Choroid plexus epithelial cell (primary cell): ENCODE measurements around the gene RNLS.

ENCODE experiments used
- DNase-seq: peaks from one replicate; pipeline ENCODE4 v3.0.0-alpha.2; 2010; ENCODE audit warnings: low read depth
- H3K4me3 ChIP-seq: 2 replicates; pipeline ENCODE4 v1.5.1; 2011; ENCODE audit warnings: low read depth, mild to moderate bottlenecking, control low read depth, low read length, moderate library complexity
- CTCF ChIP-seq: conservative IDR thresholded peaks from 2 replicates; pipeline ENCODE4 v1.5.1; 2011; ENCODE audit warnings: low read depth, mild to moderate bottlenecking, control low read depth, inconsistent platforms, low read length, moderate library complexity

The RNLS gene

GRCh38 chr10:88442716-88443115, 140.4 kb downstream of the RNLS start:
- no peak for TF ChIP-seq CTCF
- no peak for DNase-seq
- no peak overlapping the region for H3K4me3 ChIP-seq

- TF ChIP-seq CTCF, result no peak
- no peak overlapping the region for H3K4me3 ChIP-seq
- DNase-seq, result no peak
These were observed 142.6 kb downstream of the RNLS start for GRCh38 chr10:88440541-88440940.

GRCh38 chr10:88439932-88440331, 143.2 kb downstream of the RNLS start:
- no peak for DNase-seq
- no peak for TF ChIP-seq CTCF
- H3K4me3 ChIP-seq, result no peak overlapping the region

- no peak for DNase-seq
- no peak for TF ChIP-seq CTCF
- no peak overlapping the region for H3K4me3 ChIP-seq
These were observed 145.7 kb downstream of the RNLS start for GRCh38 chr10:88437411-88437810.

- peak; percentile 26 for DNase-seq
- no peak for TF ChIP-seq CTCF
- H3K4me3 ChIP-seq, result no peak overlapping the region
These were observed 149.4 kb downstream of the RNLS start for GRCh38 chr10:88433565-88434186.

GRCh38 chr10:88431103-88431502, 152.0 kb downstream of the RNLS start:
- no peak for DNase-seq
- no peak overlapping the region for H3K4me3 ChIP-seq
- no peak for TF ChIP-seq CTCF

- TF ChIP-seq CTCF, result no peak
- no peak overlapping the region for H3K4me3 ChIP-seq
- DNase-seq, result no peak
These were observed 154.1 kb downstream of the RNLS start for GRCh38 chr10:88428976-88429375.
